ENCODE results near the gene CAMKK2. TPM values are rescaled to one million over a fixed set of nuclear protein-coding genes. Genes with fewer than 3 reads are reported as not detected.

Gene CAMKK2
- polyA plus RNA-seq, 1 donor from 2014 or later = 29.2 TPM

GRCh38 chr12:121240062-121240420, 56.5 kb downstream of the CAMKK2 start:
- no peaks in the 10 kb centered on the region for H3F3A ChIP-seq (ENCODE audit: insufficient read depth, low read length, poor library complexity, severe bottlenecking)
- no peaks in the 10 kb centered on the region for H3K9me3 ChIP-seq (ENCODE audit: low read length)
- no peaks in the 10 kb centered on the region for H3K36me3 ChIP-seq (ENCODE audit: insufficient read depth, low read length)
- H3K4me2 ChIP-seq (ENCODE audit: low read length) = no peak overlapping the region
- H3K9ac ChIP-seq (ENCODE audit: low read length) = no peak overlapping the region
- H3K79me2 ChIP-seq (replicated peaks; ENCODE audit: insufficient read depth, low read length) = no peaks in the 10 kb centered on the region
- H3K27me3 ChIP-seq (ENCODE audit: insufficient read depth, low read depth, low read length) = no peaks in the 10 kb centered on the region
- no peak for TF ChIP-seq TAF1 (IDR thresholded peaks at IDR 0.05; ENCODE audit: low read depth)
- TF ChIP-seq CTCF (IDR thresholded peaks at IDR 0.05; ENCODE audit: poor library complexity, severe bottlenecking) = no peak
- TF ChIP-seq POLR2AphosphoS5 (IDR thresholded peaks at IDR 0.05) = no peak
- TF ChIP-seq RAD21 (conservative IDR thresholded peaks at IDR 0.05) = no peak
- no peak for TF ChIP-seq EP300 (conservative IDR thresholded peaks at IDR 0.05; ENCODE audit: poor library complexity, severe bottlenecking)
- TF ChIP-seq SMC3 (conservative IDR thresholded peaks at IDR 0.05; ENCODE audit: poor library complexity) = no peak
- no peak for TF ChIP-seq REST (IDR thresholded peaks at IDR 0.05; ENCODE audit: borderline replicate concordance)
- no peak for TF ChIP-seq MXI1 (conservative IDR thresholded peaks at IDR 0.05; ENCODE audit: poor library complexity, severe bottlenecking)
- no peak for TF ChIP-seq EZH2 (IDR thresholded peaks at IDR 0.05; ENCODE audit: borderline replicate concordance, insufficient read depth, low read length, poor library complexity, severe bottlenecking)
- H3K4me3 ChIP-seq (ENCODE audit: low read length) = no peak overlapping the region
- H3K9me2 ChIP-seq (ENCODE audit: insufficient read depth, low read length) = no peaks in the 10 kb centered on the region
- no peak overlapping the region for H2AFZ ChIP-seq (ENCODE audit: low read depth, low read length)
- H3K27ac ChIP-seq (ENCODE audit: low read length) = no peak overlapping the region
- no peaks in the 10 kb centered on the region for H4K20me1 ChIP-seq (ENCODE audit: insufficient read depth)

DNA sequence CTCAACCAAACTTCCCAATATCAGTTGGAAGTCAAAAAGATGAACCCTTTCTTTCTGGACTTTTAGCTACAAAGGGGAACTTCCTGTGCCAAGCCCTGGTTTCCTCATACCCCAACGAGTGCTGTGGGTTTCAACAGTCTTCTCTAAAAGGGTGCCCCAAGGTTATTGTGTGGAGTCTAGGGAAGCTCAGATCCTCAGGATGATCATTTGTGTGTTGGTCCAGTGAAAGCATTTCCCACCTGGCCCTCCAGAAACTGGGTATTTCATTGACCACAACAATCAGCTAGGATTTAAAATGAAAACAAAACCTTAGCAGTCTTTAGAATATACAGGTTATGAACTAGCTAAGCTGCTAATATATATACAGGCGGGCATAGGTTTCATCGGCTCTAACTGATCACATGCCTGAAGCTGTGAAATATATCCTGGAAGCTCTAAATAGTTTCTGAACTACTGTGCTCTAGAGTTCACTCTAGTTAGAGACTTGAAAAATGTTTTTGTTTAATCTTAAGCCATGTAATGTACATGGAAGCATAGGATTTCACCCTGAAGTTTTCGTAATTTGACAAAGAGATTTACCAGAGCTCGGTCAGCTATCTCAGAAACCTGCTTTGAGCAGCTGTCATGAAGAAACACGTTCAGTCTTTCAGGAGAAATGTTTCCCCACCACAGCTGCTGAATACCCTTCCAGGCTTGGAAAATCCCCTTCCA, 57.0 kb downstream of the CAMKK2 start:
- Histone ChIP-seq H3K4me3 (ENCODE audit: low read length) (no peak overlapping the region), H3K4me2 (ENCODE audit: low read length) (no peak overlapping the region), H4K20me1 (ENCODE audit: insufficient read depth) (no peaks in the 10 kb centered on the region), H3K27ac (ENCODE audit: low read length) (no peak overlapping the region), H3K36me3 (ENCODE audit: insufficient read depth, low read length) (no peaks in the 10 kb centered on the region), H3K9ac (ENCODE audit: low read length) (no peak overlapping the region), H3K79me2 (replicated peaks; ENCODE audit: insufficient read depth, low read length) (no peaks in the 10 kb centered on the region), H3K27me3 (ENCODE audit: insufficient read depth, low read depth, low read length) (no peaks in the 10 kb centered on the region), H3F3A (ENCODE audit: insufficient read depth, low read length, poor library complexity, severe bottlenecking) (no peaks in the 10 kb centered on the region), H2AFZ (ENCODE audit: low read depth, low read length) (no peak overlapping the region), H3K9me2 (ENCODE audit: insufficient read depth, low read length) (no peaks in the 10 kb centered on the region), H3K9me3 (ENCODE audit: low read length) (no peaks in the 10 kb centered on the region)
- TF ChIP-seq TAF1 (IDR thresholded peaks at IDR 0.05; ENCODE audit: low read depth) = no peak
- no peak for TF ChIP-seq MXI1 (conservative IDR thresholded peaks at IDR 0.05; ENCODE audit: poor library complexity, severe bottlenecking)
- no peak for TF ChIP-seq EZH2 (IDR thresholded peaks at IDR 0.05; ENCODE audit: borderline replicate concordance, insufficient read depth, low read length, poor library complexity, severe bottlenecking)
- no peak for TF ChIP-seq CTCF (IDR thresholded peaks at IDR 0.05; ENCODE audit: poor library complexity, severe bottlenecking)
- TF ChIP-seq POLR2AphosphoS5 (IDR thresholded peaks at IDR 0.05) = no peak
- no peak for TF ChIP-seq REST (IDR thresholded peaks at IDR 0.05; ENCODE audit: borderline replicate concordance)
- TF ChIP-seq EP300 (conservative IDR thresholded peaks at IDR 0.05; ENCODE audit: poor library complexity, severe bottlenecking) = no peak
